ENCODE measurements around the gene ANXA11. TPM values are rescaled to one million over a fixed set of nuclear protein-coding genes. Genes with fewer than 3 reads are reported as not detected.

Gene ANXA11
- total and polyA plus RNA-seq, 2 of the 8 experiments (the other 6 are each of a cell fraction or from before 2014, with no cell fraction given): 40.5 to 84.9 TPM

DNA sequence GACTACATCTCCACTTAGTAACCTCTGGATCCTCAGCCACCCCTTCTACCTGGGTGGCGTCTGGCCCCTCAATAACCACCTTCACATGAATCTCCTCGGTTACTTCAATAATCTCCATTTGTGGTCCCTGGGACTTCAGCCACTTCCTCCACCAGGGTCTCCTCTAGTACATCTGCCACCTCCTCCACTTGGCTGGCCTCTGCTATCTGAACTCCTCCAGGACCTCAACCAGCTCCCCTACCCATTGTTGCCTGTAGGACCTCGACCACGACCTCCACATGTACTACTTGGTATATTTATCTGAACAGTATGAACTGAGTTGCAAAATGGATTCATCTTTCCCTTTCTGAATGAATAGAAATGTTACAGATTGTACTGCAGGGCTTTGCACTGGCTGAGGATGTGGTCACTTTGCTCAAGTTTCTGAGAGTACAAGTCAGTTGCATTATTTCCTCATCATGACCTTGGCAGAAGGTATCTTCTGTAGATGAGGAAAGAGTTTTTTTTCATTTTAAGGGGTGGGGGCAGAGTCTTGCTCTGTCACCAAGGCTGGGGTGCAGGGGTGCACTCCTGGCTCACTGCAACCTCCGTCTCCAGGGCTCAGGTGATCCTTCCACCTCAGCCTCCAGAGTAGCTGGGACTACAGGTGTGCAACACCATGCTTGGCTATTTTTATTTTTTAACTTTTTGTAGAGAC lies 48.1 kb upstream of the ANXA11 start:
- FAIRE-seq: no peak
- no peaks in the 10 kb centered on the region for H3K9me3 ChIP-seq (ENCODE audit: insufficient read depth in 2 of 2, low read depth in 1 of 2, low read length in 1 of 2)
- no peak overlapping the region for H2BK15ac ChIP-seq (ENCODE audit: low read length)
- H3K36me3 ChIP-seq (ENCODE audit: control insufficient read depth in 2 of 4, insufficient read depth in 4 of 4, low read length in 3 of 4): no peaks in the 10 kb centered on the region
- H3K23ac ChIP-seq (ENCODE audit: insufficient read length): no peak overlapping the region
- no peak overlapping the region for H3K9ac ChIP-seq (replicated peaks in 1 of 4; ENCODE audit: extremely low read depth in 1 of 4, low read depth in 3 of 4, low read length in 3 of 4)
- no peak overlapping the region for H3K4ac ChIP-seq (replicated peaks; ENCODE audit: insufficient read length, low read depth, low read length)
- H2AK5ac ChIP-seq (ENCODE audit: low read depth, low read length): no peak overlapping the region
- H3K4me1 ChIP-seq (replicated peaks in 1 of 4; ENCODE audit: control insufficient read depth in 3 of 4, insufficient read depth in 4 of 4, low read length in 3 of 4): peaks cover 0 to 3% (median under 1%) of the 10 kb centered on the region in 4 experiments; a peak in 1 of 7 replicates
- H4K8ac ChIP-seq (ENCODE audit: extremely low read depth, insufficient read depth, low read length): no peak overlapping the region; the same call in 1 of the 2 replicates
- no peak for DNase-seq (ENCODE audit: low read depth in 1 of 2, low spot score in 2 of 2)
- H3K79me1 ChIP-seq (ENCODE audit: low read depth, low read length): no peaks in the 10 kb centered on the region
- H2AFZ ChIP-seq (ENCODE audit: low read length): no peak overlapping the region
- no peak overlapping the region for H3K14ac ChIP-seq (ENCODE audit: insufficient read length)
- H3K18ac ChIP-seq (ENCODE audit: extremely low read depth, low read length): no peak overlapping the region
- no peak overlapping the region for H2BK5ac ChIP-seq (ENCODE audit: low read depth, low read length)
- no peak overlapping the region for H3K4me2 ChIP-seq (ENCODE audit: insufficient read depth in 1 of 2, low read depth in 2 of 2, low read length in 2 of 2)
- POLR2A ChIA-PET (ENCODE audit: partially characterized antibody): interaction anchor here (1.2 kb wide), 1 partner anchor 27 kb away, joined by 3 read pairs; no protein-coding TSS in a partner anchor
- CTCF ChIA-PET (ENCODE audit: partially characterized antibody): interaction anchor here (0.8 to 1.5 kb wide), 5 partner anchors 109 to 206 kb away, joined by 3 to 4 read pairs (median 3); no protein-coding TSS in a partner anchor
- H3K27ac ChIP-seq (ENCODE audit: low read depth, low read length): no peak overlapping the region
- H3K4me3 ChIP-seq (ENCODE audit: extremely low read depth in 1 of 4, insufficient read depth in 2 of 4, low read depth in 3 of 4, low read length in 4 of 4): no peak overlapping the region
- H2BK20ac ChIP-seq (ENCODE audit: low read length): no peak overlapping the region
- no peak overlapping the region for H2BK12ac ChIP-seq (ENCODE audit: low read depth, low read length)
- no peak overlapping the region for H3K56ac ChIP-seq (replicated peaks; ENCODE audit: insufficient read length, low read depth, low read length)
- 89% methylated on average over 5 of the region's 5 CpGs; no CpG with 5 or more reads in 1 of the 2 experiments for WGBS, 2 experiments (ENCODE audit: extremely low coverage in 1 of 2, insufficient coverage in 1 of 2, insufficient read length in 1 of 2, insufficient replicate concordance in 2 of 2, low coverage in 1 of 2, low lambda C conversion rate in 2 of 2, missing lambda C conversion rate in 1 of 2)
- no peak overlapping the region for H4K91ac ChIP-seq (replicated peaks; ENCODE audit: insufficient read length, low read length)
- no peak overlapping the region for H4K5ac ChIP-seq (ENCODE audit: insufficient read length, low read depth, low read length)
- no peaks in the 10 kb centered on the region for H3K79me2 ChIP-seq (ENCODE audit: control insufficient read depth in 1 of 2, insufficient read depth in 2 of 2, low read length in 2 of 2)
- H3K27me3 ChIP-seq (replicated peaks in 1 of 4; ENCODE audit: control insufficient read depth in 3 of 4, extremely low read depth in 1 of 4, insufficient read depth in 3 of 4, low read length in 3 of 4): no peaks in the 10 kb centered on the region
- no peak overlapping the region for H2BK120ac ChIP-seq (replicated peaks; ENCODE audit: low read depth, low read length)
- no peaks in the 10 kb centered on the region for H3K23me2 ChIP-seq (ENCODE audit: low read depth, low read length)
- H4K20me1 ChIP-seq (replicated peaks in 1 of 2; ENCODE audit: control insufficient read depth in 1 of 2, insufficient read depth in 2 of 2, low read length in 2 of 2): no peaks in the 10 kb centered on the region
- TF ChIP-seq KDM4A (IDR thresholded peaks at IDR 0.05; ENCODE audit: low read depth, low read length, severe bottlenecking): no peak
- no peak for TF ChIP-seq CHD2 (IDR thresholded peaks at IDR 0.05; ENCODE audit: low read length)
- no peak for TF ChIP-seq RBBP5 (IDR thresholded peaks at IDR 0.05; ENCODE audit: borderline replicate concordance, low read depth, low read length)
- TF ChIP-seq SIX5 (IDR thresholded peaks at IDR 0.05; ENCODE audit: low read depth, low read length): no peak
- no peak for TF ChIP-seq MAFK (IDR thresholded peaks at IDR 0.05; ENCODE audit: low read depth, low read length)
- TF ChIP-seq JUND (IDR thresholded peaks at IDR 0.05; ENCODE audit: low read length): no peak
- TF ChIP-seq FOSL1 (IDR thresholded peaks at IDR 0.05; ENCODE audit: insufficient read depth, low read depth, low read length): no peak
- TF ChIP-seq NANOG (IDR thresholded peaks at IDR 0.05; ENCODE audit: insufficient read depth, low read depth, low read length, poor library complexity, severe bottlenecking): no peak
- no peak for TF ChIP-seq GTF2F1 (IDR thresholded peaks at IDR 0.05; ENCODE audit: borderline replicate concordance, low read depth, low read length)
- TF ChIP-seq TAF7 (optimal IDR thresholded peaks at IDR 0.05; ENCODE audit: borderline replicate concordance, low read depth, low read length): no peak
- TF ChIP-seq CHD1 (IDR thresholded peaks at IDR 0.05; ENCODE audit: low read depth, low read length): no peak
- no peak for TF ChIP-seq YY1 (IDR thresholded peaks at IDR 0.05; ENCODE audit: low read depth, low read length)
- TF ChIP-seq RNF2 (IDR thresholded peaks at IDR 0.05; ENCODE audit: borderline replicate concordance, low read depth, low read length, missing control alignments, poor library complexity, severe bottlenecking): no peak
